HepG2 (cell line): ENCODE measurements around the gene SLC44A4. TPM values are rescaled to one million over a fixed set of nuclear protein-coding genes. Genes with fewer than 3 reads are reported as not detected.
A peak's percentile ranks its signal among the peaks of the same experiment; 100 is the strongest.

ENCODE experiments used
- E2F1 ChIP-seq: sonication (generic); formaldehyde crosslinking; IDR thresholded peaks from 2 replicates; pipeline ENCODE4 v1.5.0; 2020; ENCODE audit warnings: missing genetic modification reagents
- ZNF775 ChIP-seq: sonication (generic); formaldehyde crosslinking; IDR thresholded peaks from 2 replicates; pipeline ENCODE4 v1.4.0; 2020; ENCODE audit warnings: missing genetic modification reagents, mild to moderate bottlenecking, moderate library complexity, borderline replicate concordance
- polyA plus RNA-seq, 8 experiments: library from polyadenylated mRNA; depleted of rRNA in 3 of 8; stranded (reverse) in 7 of 8; unstranded in 1 of 8; fragments of >200 nt; fragmentation: Illumina TruSeq in 4 of 8; extraction: Trizol in 4 of 8; gene quantifications; 2 replicates each; pipeline versions ENCODE4 v1.2.1 to v1.2.3, GENCODE V29; 2011 to 2016; ENCODE audit warnings: low read depth in 4 of 8, missing spikeins in 1 of 8, mixed read lengths in 1 of 8; ENCODE audit not compliant: insufficient read depth in 1 of 8
- total RNA-seq, 5 experiments: library from RNA; depleted of rRNA; stranded (reverse); fragments of >200 nt; fragmentation: Illumina TruSeq; extraction: Trizol; gene quantifications; 2 replicates each; pipeline ENCODE4 v1.2.3, GENCODE V29; 2016; ENCODE audit warnings: low read depth in 1 of 5
- TF ChIP-seq, protein P1 (sequence below): sonication (generic); formaldehyde crosslinking; IDR thresholded peaks from 2 replicates; pipeline ENCODE4 v1.4.0; 2020; ENCODE audit warnings: mild to moderate bottlenecking, missing genetic modification reagents
- TF ChIP-seq, protein P2 (sequence below): sonication (generic); formaldehyde crosslinking; IDR thresholded peaks from 2 replicates; pipeline ENCODE4 v1.4.0; 2020; ENCODE audit warnings: mild to moderate bottlenecking, missing genetic modification reagents, borderline replicate concordance
- TF ChIP-seq, protein P3 (sequence below): sonication (generic); formaldehyde crosslinking; IDR thresholded peaks from 2 replicates; pipeline ENCODE4 v1.4.0; 2020; ENCODE audit warnings: missing genetic modification reagents
- TF ChIP-seq, protein P4 (sequence below): sonication (generic); formaldehyde crosslinking; IDR thresholded peaks from 2 replicates; pipeline ENCODE4 v1.4.0; 2020; ENCODE audit warnings: missing genetic modification reagents, low read depth, mild to moderate bottlenecking, borderline replicate concordance

SLC44A4 gene
- total and polyA plus RNA-seq, 2 of the 13 experiments (the other 11 are each of a cell fraction or from before 2014, with no cell fraction given), result 3.5 to 5.9 TPM

GRCh38 chr6:31927863-31928671 lies 49.3 kb upstream of the SLC44A4 start (continued):
- TF ChIP-seq, protein P1, sequence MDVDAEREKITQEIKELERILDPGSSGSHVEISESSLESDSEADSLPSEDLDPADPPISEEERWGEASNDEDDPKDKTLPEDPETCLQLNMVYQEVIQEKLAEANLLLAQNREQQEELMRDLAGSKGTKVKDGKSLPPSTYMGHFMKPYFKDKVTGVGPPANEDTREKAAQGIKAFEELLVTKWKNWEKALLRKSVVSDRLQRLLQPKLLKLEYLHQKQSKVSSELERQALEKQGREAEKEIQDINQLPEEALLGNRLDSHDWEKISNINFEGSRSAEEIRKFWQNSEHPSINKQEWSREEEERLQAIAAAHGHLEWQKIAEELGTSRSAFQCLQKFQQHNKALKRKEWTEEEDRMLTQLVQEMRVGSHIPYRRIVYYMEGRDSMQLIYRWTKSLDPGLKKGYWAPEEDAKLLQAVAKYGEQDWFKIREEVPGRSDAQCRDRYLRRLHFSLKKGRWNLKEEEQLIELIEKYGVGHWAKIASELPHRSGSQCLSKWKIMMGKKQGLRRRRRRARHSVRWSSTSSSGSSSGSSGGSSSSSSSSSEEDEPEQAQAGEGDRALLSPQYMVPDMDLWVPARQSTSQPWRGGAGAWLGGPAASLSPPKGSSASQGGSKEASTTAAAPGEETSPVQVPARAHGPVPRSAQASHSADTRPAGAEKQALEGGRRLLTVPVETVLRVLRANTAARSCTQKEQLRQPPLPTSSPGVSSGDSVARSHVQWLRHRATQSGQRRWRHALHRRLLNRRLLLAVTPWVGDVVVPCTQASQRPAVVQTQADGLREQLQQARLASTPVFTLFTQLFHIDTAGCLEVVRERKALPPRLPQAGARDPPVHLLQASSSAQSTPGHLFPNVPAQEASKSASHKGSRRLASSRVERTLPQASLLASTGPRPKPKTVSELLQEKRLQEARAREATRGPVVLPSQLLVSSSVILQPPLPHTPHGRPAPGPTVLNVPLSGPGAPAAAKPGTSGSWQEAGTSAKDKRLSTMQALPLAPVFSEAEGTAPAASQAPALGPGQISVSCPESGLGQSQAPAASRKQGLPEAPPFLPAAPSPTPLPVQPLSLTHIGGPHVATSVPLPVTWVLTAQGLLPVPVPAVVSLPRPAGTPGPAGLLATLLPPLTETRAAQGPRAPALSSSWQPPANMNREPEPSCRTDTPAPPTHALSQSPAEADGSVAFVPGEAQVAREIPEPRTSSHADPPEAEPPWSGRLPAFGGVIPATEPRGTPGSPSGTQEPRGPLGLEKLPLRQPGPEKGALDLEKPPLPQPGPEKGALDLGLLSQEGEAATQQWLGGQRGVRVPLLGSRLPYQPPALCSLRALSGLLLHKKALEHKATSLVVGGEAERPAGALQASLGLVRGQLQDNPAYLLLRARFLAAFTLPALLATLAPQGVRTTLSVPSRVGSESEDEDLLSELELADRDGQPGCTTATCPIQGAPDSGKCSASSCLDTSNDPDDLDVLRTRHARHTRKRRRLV (CRISPR knock-in tag), result no peak
- TF ChIP-seq, protein P2, sequence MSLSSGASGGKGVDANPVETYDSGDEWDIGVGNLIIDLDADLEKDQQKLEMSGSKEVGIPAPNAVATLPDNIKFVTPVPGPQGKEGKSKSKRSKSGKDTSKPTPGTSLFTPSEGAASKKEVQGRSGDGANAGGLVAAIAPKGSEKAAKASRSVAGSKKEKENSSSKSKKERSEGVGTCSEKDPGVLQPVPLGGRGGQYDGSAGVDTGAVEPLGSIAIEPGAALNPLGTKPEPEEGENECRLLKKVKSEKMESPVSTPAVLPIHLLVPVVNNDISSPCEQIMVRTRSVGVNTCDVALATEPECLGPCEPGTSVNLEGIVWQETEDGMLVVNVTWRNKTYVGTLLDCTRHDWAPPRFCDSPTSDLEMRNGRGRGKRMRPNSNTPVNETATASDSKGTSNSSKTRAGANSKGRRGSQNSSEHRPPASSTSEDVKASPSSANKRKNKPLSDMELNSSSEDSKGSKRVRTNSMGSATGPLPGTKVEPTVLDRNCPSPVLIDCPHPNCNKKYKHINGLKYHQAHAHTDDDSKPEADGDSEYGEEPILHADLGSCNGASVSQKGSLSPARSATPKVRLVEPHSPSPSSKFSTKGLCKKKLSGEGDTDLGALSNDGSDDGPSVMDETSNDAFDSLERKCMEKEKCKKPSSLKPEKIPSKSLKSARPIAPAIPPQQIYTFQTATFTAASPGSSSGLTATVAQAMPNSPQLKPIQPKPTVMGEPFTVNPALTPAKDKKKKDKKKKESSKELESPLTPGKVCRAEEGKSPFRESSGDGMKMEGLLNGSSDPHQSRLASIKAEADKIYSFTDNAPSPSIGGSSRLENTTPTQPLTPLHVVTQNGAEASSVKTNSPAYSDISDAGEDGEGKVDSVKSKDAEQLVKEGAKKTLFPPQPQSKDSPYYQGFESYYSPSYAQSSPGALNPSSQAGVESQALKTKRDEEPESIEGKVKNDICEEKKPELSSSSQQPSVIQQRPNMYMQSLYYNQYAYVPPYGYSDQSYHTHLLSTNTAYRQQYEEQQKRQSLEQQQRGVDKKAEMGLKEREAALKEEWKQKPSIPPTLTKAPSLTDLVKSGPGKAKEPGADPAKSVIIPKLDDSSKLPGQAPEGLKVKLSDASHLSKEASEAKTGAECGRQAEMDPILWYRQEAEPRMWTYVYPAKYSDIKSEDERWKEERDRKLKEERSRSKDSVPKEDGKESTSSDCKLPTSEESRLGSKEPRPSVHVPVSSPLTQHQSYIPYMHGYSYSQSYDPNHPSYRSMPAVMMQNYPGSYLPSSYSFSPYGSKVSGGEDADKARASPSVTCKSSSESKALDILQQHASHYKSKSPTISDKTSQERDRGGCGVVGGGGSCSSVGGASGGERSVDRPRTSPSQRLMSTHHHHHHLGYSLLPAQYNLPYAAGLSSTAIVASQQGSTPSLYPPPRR, result 0 out of 2 replicates have a peak, but pooled peaks have one; percentile 20
- TF ChIP-seq E2F1 (CRISPR knock-in tag), result no peak
- 0 out of 2 replicates have a peak, but pooled peaks have one; percentile 40 for TF ChIP-seq ZNF775 (CRISPR knock-in tag)
- TF ChIP-seq, protein P3, sequence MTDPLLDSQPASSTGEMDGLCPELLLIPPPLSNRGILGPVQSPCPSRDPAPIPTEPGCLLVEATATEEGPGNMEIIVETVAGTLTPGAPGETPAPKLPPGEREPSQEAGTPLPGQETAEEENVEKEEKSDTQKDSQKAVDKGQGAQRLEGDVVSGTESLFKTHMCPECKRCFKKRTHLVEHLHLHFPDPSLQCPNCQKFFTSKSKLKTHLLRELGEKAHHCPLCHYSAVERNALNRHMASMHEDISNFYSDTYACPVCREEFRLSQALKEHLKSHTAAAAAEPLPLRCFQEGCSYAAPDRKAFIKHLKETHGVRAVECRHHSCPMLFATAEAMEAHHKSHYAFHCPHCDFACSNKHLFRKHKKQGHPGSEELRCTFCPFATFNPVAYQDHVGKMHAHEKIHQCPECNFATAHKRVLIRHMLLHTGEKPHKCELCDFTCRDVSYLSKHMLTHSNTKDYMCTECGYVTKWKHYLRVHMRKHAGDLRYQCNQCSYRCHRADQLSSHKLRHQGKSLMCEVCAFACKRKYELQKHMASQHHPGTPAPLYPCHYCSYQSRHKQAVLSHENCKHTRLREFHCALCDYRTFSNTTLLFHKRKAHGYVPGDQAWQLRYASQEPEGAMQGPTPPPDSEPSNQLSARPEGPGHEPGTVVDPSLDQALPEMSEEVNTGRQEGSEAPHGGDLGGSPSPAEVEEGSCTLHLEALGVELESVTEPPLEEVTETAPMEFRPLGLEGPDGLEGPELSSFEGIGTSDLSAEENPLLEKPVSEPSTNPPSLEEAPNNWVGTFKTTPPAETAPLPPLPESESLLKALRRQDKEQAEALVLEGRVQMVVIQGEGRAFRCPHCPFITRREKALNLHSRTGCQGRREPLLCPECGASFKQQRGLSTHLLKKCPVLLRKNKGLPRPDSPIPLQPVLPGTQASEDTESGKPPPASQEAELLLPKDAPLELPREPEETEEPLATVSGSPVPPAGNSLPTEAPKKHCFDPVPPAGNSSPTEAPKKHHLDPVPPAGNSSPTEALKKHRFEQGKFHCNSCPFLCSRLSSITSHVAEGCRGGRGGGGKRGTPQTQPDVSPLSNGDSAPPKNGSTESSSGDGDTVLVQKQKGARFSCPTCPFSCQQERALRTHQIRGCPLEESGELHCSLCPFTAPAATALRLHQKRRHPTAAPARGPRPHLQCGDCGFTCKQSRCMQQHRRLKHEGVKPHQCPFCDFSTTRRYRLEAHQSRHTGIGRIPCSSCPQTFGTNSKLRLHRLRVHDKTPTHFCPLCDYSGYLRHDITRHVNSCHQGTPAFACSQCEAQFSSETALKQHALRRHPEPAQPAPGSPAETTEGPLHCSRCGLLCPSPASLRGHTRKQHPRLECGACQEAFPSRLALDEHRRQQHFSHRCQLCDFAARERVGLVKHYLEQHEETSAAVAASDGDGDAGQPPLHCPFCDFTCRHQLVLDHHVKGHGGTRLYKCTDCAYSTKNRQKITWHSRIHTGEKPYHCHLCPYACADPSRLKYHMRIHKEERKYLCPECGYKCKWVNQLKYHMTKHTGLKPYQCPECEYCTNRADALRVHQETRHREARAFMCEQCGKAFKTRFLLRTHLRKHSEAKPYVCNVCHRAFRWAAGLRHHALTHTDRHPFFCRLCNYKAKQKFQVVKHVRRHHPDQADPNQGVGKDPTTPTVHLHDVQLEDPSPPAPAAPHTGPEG (CRISPR knock-in tag), result peak; percentile 66; the same call in 1 of the 2 replicates
- TF ChIP-seq, protein P4, sequence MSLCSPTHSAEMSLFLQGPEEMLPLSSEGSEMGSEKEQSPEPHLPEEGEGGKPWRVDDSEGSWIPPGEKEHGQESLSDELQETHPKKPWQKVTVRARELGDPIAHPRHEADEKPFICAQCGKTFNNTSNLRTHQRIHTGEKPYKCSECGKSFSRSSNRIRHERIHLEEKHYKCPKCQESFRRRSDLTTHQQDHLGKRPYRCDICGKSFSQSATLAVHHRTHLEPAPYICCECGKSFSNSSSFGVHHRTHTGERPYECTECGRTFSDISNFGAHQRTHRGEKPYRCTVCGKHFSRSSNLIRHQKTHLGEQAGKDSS (CRISPR knock-in tag), result 0 out of 2 replicates have a peak, but pooled peaks have one; percentile 31
